GM21723 (cell line): ENCODE measurements around the gene ARL5A.
"Not testable (repeated sequence)": the region's sequence is repeated elsewhere in the genome, so short reads cannot be mapped to it uniquely, and the experiment has no call there.

Source experiments
- ATAC-seq: cut with Tn5 transposase; IDR thresholded peaks from one replicate; pipeline ENCODE4 v1.9.1; 2021; ENCODE audit warnings: mild to moderate bottlenecking, moderate library complexity; ENCODE audit not compliant: unreplicated experiment

The ARL5A gene

DNA sequence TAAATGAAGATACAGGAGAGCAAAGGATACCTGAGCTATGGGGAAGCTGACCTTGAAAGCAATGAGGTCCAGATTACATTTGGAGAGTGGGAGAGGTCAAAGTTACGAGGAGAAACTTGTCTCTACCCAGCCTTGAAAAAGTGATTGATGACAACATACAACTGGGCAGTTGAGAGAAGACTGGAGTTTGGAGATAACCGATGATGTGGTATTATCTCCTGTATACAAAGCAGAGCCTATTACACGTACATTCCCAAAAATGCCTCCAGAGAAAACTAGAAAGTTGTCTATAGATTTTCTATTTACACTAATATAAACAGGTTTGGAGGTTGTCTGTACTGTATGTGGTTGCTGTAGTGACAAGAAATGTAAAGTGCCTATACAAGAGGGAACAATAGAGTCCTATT lies 28.3 kb downstream of the ARL5A start:
- ATAC-seq = no peak

GRCh38 chr2:151796774-151797173 lies 31.4 kb downstream of the ARL5A start:
- no peak for ATAC-seq

DNA sequence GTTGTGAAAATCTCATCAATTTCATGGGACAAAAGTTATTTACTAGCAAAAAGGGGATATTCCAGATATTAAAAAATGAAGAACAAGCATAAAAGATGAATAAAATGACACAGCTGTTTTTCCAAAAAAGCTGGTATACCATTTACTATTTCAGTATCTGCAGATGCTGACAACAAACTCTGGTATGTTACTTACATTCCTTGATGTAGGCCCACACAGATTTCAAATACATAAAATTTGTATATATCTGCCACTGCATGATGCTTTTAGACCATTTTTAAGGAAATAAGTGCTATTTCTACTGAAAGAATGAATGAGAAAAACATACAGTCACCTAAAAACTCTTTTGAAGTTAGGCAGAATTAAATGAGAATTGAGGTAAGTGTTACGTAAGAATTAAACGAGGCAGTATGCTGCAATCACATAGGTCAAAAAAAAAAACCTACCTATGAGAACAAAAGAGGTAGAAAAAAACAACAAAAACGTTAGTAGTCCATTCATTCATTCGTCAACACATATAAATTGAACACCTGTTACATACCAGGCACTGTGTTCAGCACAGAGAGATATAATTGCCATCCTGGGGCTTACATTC lies 32.5 kb downstream of the ARL5A start:
- no peak for ATAC-seq

GRCh38 chr2:151794422-151794821 lies 33.8 kb downstream of the ARL5A start:
- not testable (repeated sequence) for ATAC-seq

DNA sequence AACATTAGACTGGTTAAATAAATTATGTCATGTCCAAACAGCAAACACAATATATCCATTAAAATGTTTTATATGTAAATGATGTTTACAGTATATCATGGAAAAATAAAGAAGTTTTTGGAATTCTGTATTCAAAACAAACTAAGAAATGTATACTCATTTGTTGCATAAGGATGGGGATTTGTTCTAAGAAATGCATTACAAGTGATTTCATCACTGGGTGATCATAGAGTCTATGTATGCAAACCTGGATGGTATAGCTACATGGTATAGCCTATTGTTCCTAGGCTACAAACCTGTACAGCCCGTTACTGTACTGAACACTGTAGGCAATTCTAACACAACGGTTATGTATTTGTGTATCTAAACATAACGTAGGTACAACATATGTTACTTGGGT lies 35.1 kb downstream of the ARL5A start:
- no peak for ATAC-seq

GRCh38 chr2:151792589-151792988 lies 35.6 kb downstream of the ARL5A start:
- no peak for ATAC-seq

GRCh38 chr2:151791545-151791944 lies 36.7 kb downstream of the ARL5A start:
- no peak for ATAC-seq

DNA sequence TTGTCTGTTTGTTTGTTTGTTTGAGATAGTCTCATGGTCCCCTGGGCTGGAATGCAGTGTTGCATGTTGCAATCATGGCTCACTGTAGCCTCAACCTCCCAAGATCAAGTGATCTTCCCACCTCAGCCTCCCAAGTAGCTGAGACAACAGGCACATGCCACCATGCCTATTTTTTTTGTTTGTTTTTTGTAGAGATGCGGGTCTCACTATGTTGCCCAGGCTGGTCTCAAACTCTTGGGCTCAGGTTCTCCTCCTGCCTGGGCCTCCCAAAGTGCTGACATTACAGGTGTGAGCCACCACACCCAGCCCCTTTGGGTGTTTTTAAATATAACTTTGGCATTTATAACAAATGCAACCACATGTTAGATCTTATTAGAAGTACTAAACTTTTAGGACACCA lies 37.5 kb downstream of the ARL5A start:
- no peak for ATAC-seq

- ATAC-seq = no peak
Measured at GRCh38 chr2:151789055-151789834, 39.0 kb downstream of the ARL5A start.

DNA sequence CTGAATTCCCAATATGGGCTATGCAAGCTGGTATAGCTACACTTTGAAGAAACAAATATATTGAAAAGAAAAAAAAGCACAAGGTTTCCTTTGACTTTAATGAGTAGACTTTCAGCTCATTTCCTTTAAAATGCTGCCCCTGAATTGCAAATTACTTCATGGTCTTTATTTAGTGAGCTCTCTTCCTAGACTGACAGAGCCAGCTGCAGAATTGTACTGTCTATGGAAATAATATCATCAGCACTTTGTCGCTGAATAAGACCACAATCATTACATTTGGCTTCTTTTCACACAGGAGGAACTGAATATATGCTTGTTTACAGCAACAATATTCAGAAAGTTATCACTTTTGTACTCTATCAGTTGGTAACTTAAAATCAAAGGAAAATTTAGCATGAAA lies 41.7 kb downstream of the ARL5A start:
- no peak for ATAC-seq

- ATAC-seq = no peak
Measured at GRCh38 chr2:151786077-151786476, 42.1 kb downstream of the ARL5A start.

- no peak for ATAC-seq
Measured at GRCh38 chr2:151783133-151783520, 45.1 kb downstream of the ARL5A start.

- ATAC-seq = no peak
Measured at GRCh38 chr2:151782378-151783132, 45.7 kb downstream of the ARL5A start.

DNA sequence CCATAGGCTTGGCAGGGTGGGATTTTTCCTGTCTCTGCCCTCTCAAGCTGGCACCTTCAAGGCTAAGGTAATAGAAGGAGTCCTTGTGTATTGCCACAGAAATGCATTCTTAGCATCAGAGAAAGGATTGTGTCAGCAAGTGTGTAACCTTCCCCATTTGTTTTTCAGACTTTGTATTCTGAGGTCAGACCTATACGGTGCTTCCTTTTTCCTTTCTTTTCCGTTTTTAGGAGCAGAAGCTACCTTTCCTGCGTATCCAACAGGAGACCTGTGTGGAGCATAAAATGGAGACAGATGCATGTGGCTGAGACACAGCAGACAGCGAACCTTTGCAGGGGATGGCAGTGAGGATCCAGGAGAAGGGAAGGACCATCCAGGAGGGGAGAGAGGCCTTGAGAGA lies 46.6 kb downstream of the ARL5A start:
- no peak for ATAC-seq

DNA sequence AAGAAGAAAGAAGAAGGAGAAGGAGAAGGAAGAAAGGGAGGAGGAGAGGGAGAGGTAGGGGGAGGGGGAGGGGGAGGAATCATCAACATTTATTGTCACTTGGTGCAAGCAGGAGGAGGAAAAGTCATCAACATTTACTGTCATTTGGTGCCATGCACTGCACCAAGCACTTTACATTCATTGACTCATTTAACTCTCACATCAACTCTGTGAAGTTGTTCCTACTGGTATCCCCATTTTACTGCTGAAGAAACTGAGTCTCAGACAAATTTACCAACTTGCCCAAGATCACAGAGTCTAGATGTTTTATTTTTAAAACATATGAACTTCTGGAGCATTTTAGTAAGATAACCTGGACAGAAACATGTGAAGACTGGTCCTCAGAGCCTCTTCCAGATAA lies 47.3 kb downstream of the ARL5A start:
- no peak for ATAC-seq

GRCh38 chr2:151777935-151778334 lies 50.3 kb downstream of the ARL5A start:
- ATAC-seq = no peak

GRCh38 chr2:151777487-151777886 lies 50.7 kb downstream of the ARL5A start:
- no peak for ATAC-seq

- ATAC-seq = no peak
Measured at GRCh38 chr2:151776367-151776766, 51.9 kb downstream of the ARL5A start.

DNA sequence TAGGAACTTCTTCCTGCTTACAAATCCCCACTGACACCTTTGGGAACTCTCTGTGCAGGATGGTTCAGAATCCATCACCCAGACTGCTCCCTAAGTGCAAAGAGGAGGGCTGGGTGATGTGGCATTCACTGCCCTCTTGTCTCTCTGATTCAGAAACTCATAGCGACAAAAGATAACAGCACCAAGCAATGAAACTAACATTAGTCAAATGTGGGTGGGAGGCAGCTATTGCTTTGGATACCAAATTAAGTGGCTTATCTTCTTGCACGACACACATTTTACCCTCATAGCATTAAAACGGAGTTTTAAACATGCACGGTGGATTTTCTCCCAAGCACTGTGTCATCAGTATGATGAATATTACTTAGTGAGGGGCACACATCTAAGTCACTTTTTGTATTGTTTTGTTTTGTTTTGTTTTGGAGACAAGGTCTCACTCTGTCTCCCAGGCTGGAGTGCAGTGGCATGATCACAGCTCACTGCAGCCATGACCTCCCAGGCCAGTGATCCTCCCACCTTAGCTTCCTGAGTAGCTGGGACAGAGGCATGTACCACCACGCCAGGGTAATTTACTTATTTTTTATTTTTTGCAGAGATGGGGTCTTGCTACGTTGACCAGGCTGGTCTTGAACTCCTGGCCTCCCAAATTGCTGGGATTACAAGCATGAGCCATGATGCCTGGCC lies 53.0 kb downstream of the ARL5A start:
- no peak for ATAC-seq

DNA sequence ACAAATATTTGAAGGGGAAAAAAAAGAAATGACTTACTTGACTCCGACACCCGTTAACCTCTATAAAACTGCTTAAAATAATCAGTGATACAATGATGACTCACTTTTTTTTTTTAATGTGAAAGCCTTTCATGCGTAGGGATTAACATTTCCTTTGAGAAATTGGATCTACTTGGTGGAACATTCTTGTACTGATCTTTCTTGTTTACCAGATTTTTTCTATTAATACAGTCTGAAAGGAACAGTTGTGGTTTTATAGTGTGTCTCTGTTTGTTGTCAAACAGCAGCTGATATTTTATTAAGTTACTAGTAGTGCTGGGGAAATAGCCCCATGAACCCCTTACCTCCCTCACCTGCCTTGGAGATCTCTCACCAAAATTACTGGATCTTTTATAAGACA lies 53.7 kb downstream of the ARL5A start:
- no peak for ATAC-seq

DNA sequence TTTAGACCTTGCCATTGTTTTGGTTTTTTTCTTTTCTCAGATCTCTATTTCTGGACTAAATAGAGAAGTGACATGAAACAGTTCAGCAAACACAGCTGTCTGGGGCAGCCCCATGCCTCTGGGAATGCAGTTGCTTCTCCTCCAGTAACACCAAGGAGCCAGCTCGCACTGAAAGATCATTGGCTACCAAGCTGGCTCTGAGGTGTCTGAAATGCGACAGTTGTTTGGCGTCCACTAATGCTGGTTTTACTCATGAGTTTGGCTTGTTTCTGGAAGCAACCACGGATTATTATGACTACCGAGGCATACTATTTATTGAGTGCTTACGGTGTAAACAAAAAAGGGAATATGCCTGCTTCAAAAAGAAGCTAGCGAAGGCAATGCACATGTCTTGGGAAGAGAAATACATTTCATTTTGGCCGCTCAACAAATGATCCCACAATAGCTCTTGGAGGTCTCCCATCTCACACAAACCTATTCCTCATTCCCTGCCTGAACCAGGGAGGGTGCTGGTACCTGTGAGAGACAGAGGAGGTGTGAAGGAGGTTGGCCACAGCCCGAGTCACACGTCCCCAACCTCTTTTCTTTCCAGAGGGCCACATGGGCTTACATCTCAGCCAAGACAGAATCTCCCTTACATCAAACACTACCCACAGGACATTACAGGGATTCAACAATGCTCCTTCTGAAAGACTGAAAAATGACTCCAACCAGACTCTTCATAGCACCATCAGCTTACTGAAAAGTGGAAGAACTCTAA lies 56.4 kb downstream of the ARL5A start:
- ATAC-seq = peak; percentile 97
